ENCODE measurements around the gene IMPG1. TPM values are rescaled to one million over a fixed set of nuclear protein-coding genes. Genes with fewer than 3 reads are reported as not detected.

Gene IMPG1
- total and polyA plus RNA-seq, 2 of the 13 experiments (the other 11 are each of a cell fraction or from before 2014, with no cell fraction given): not detected

DNA sequence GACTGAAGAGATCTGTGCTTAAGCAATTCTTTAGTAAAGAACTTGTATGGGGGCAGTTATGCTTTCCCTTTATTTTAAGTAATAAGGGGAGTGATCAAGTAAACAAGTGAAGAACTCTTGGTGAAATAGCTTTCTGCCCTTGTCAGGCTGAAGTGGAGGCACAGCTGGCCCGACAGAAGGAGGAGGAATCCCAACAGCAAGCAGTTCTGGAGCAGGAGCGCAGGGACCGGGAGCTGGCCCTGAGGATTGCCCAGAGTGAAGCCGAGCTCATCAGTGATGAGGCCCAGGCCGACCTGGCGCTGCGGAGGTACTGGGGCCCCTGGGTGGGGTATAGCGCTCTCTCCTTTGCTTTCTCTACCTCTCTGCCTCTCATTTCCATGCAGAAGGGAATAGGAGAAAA is 180.1 kb downstream of the IMPG1 start (continued):
- TF ChIP-seq, protein P1, sequence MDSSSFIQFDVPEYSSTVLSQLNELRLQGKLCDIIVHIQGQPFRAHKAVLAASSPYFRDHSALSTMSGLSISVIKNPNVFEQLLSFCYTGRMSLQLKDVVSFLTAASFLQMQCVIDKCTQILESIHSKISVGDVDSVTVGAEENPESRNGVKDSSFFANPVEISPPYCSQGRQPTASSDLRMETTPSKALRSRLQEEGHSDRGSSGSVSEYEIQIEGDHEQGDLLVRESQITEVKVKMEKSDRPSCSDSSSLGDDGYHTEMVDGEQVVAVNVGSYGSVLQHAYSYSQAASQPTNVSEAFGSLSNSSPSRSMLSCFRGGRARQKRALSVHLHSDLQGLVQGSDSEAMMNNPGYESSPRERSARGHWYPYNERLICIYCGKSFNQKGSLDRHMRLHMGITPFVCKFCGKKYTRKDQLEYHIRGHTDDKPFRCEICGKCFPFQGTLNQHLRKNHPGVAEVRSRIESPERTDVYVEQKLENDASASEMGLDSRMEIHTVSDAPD (CRISPR knock-in tag; IDR thresholded peaks at IDR 0.05): no peak

DNA sequence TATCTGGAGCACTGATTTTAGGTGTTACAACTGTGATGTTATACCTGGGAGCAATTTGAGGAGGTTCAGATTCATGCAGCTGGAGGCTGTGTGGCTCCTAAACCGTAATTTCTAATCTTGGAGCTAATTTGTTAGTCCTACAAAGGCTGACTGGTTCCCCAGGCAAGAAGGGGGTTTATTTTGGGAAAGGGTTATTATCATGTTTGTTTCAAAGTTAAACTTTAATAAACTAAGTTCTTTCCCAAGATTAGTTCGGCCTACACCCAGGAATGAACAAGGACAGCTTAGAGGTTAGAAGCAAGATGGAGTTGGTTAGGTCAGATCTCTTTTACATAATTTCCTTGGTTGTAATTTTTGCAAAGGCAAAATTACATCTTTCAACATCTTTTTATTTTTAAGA is 187.6 kb downstream of the IMPG1 start:
- no peak for ATAC-seq
- intact Hi-C loops (cut with micrococcal nuclease; ENCODE audit: unreplicated experiment) (no loop called here), in situ Hi-C loops (cut with HindIII; ENCODE audit: extremely low pct_ligation_motif_present, low pct_unique_long_range_greater_than_20kb) (no loop called here)
- H3K79me2 ChIP-seq (ENCODE audit: insufficient read depth, low read length): no peaks in the 10 kb centered on the region
- no peaks in the 10 kb centered on the region; a peak in 1 of 5 replicates for H3K36me3 ChIP-seq (replicated peaks in 1 of 2; ENCODE audit: control insufficient read depth in 1 of 2, insufficient read depth in 2 of 2, low read length in 2 of 2)
- WGBS (ENCODE audit: low lambda C conversion rate): 91% methylated on average over 2 of the region's 2 CpGs
- H3K9me3 ChIP-seq (ENCODE audit: low read length): no peaks in the 10 kb centered on the region
- TF ChIP-seq, protein P2, sequence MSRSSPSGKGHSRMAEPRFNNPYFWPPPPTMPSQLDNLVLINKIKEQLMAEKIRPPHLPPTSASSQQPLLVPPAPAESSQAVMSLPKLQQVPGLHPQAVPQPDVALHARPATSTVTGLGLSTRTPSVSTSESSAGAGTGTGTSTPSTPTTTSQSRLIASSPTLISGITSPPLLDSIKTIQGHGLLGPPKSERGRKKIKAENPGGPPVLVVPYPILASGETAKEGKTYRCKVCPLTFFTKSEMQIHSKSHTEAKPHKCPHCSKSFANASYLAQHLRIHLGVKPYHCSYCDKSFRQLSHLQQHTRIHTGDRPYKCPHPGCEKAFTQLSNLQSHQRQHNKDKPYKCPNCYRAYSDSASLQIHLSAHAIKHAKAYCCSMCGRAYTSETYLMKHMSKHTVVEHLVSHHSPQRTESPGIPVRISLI (CRISPR knock-in tag; IDR thresholded peaks at IDR 0.05; ENCODE audit: borderline replicate concordance): no peak
- no peak for DNase-seq (ENCODE audit: low spot score)
- H3K4me2 ChIP-seq (ENCODE audit: low read depth, low read length): no peak overlapping the region
- H3K9ac ChIP-seq (ENCODE audit: insufficient read depth, low read depth, low read length): no peak overlapping the region
- FAIRE-seq: no peak
- H3K27me3 ChIP-seq (ENCODE audit: control insufficient read depth in 1 of 2, insufficient read depth in 2 of 2, low read length in 2 of 2): no peaks in the 10 kb centered on the region
- no peak overlapping the region for H3K4me3 ChIP-seq (replicated peaks in 1 of 3; ENCODE audit: insufficient read depth in 1 of 3, low read depth in 2 of 3, low read length in 3 of 3)
- POLR2A ChIA-PET: no interaction called here
- BruUV-seq (replicated peaks): no TSS peak
- H2AFZ ChIP-seq (ENCODE audit: low read length): no peak overlapping the region
- H4K20me1 ChIP-seq (ENCODE audit: insufficient read depth, low read length): no peaks in the 10 kb centered on the region
- CTCF ChIA-PET (ENCODE audit: low intra/inter-chr PET ratio, low total read pairs): no interaction called here
- H3K27ac ChIP-seq (ENCODE audit: extremely low read length, insufficient read depth, low read length): no peak overlapping the region
- no peaks in the 10 kb centered on the region for H3K4me1 ChIP-seq (ENCODE audit: insufficient read depth, low read length)

DNA sequence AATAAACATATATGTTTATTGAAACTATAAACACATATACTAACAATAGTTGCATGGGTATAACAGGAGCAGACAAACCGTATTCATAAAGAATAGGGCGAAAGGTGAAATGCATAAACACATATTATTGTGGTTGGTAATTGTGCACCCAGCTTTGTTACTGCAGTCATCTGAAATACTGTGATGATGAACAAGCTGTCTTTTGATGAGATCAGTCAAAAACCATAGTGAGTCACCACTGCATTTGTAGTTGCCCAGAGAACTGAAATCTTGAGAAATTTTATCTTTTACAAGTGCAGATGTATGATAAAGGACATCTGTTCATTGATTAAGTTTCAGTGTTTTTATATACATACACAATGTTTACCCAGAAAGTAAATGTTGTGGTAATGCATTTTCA is 189.7 kb downstream of the IMPG1 start:
- BruUV-seq (replicated peaks): no TSS peak
- Histone ChIP-seq H3K9ac (ENCODE audit: insufficient read depth, low read depth, low read length) (no peak overlapping the region), H2AFZ (ENCODE audit: low read length) (no peak overlapping the region), H3K27ac (ENCODE audit: extremely low read length, insufficient read depth, low read length) (no peak overlapping the region), H3K27me3 (ENCODE audit: control insufficient read depth in 1 of 2, insufficient read depth in 2 of 2, low read length in 2 of 2) (no peaks in the 10 kb centered on the region), H3K4me3 (replicated peaks in 1 of 3; ENCODE audit: insufficient read depth in 1 of 3, low read depth in 2 of 3, low read length in 3 of 3) (no peak overlapping the region), H3K4me2 (ENCODE audit: low read depth, low read length) (no peak overlapping the region), H3K79me2 (ENCODE audit: insufficient read depth, low read length) (no peaks in the 10 kb centered on the region), H3K36me3 (replicated peaks in 1 of 2; ENCODE audit: control insufficient read depth in 1 of 2, insufficient read depth in 2 of 2, low read length in 2 of 2) (no peaks in the 10 kb centered on the region; a peak in 1 of 5 replicates), H3K4me1 (ENCODE audit: insufficient read depth, low read length) (no peaks in the 10 kb centered on the region), H3K9me3 (ENCODE audit: low read length) (no peaks in the 10 kb centered on the region), H4K20me1 (ENCODE audit: insufficient read depth, low read length) (no peaks in the 10 kb centered on the region)
- no peak for ATAC-seq
- no peak for DNase-seq (ENCODE audit: low spot score)
- in situ Hi-C loops (cut with HindIII; ENCODE audit: extremely low pct_ligation_motif_present, low pct_unique_long_range_greater_than_20kb) (no loop called here), intact Hi-C loops (cut with micrococcal nuclease; ENCODE audit: unreplicated experiment) (no loop called here)
- CTCF ChIA-PET (ENCODE audit: low intra/inter-chr PET ratio, low total read pairs): no interaction called here
- no peak for TF ChIP-seq GABPA (IDR thresholded peaks at IDR 0.05; ENCODE audit: low read depth, low read length)
- no peak for TF ChIP-seq GABPA (CRISPR knock-in tag; IDR thresholded peaks at IDR 0.05; ENCODE audit: low read depth)
- no peak for FAIRE-seq
- WGBS (ENCODE audit: low lambda C conversion rate): 98% methylated on average over 2 of the region's 2 CpGs
- POLR2A ChIA-PET: no interaction called here
